NCI-H146 treated with DMSO at 0.1 percent for 48 hours (cell line): ENCODE measurements around the gene MYO5A.
"Not testable (repeated sequence)": the region's sequence is repeated elsewhere in the genome, so short reads cannot be mapped to it uniquely, and the experiment has no call there.

Source experiments
- DNase-seq: peaks from one replicate; lab custom pipeline; 2025; ENCODE audit not compliant: unreplicated experiment; lab: John Stamatoyannopoulos, UW

Gene MYO5A

DNA sequence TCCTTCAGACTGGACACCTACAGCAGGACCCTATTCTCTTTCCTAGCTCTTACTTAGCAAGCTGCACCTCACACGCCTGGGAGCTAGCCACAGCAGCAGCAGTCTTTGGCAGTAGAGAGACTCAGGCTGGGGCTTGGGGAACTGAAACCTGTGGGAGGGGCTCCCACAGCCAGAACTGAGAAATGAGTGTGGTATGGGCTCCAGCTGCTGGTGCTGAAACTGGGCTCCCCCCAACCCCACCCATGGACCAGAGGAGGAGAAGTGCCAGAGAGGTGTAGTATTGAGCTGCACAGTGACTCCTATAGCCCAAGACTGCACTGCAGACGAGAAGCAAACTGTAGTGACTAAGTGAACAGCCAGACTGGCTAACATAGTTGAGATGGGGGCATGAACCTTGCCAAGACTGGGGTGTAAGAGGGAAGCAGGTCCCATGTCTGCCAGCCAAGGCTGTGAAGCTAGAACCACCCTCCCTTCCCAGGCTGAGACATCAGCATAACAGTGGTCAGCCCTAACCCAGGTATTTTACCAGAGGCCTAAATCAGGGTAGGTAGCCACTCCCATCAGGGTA is 62.5 kb downstream of the MYO5A start:
- no peak for DNase-seq

DNA sequence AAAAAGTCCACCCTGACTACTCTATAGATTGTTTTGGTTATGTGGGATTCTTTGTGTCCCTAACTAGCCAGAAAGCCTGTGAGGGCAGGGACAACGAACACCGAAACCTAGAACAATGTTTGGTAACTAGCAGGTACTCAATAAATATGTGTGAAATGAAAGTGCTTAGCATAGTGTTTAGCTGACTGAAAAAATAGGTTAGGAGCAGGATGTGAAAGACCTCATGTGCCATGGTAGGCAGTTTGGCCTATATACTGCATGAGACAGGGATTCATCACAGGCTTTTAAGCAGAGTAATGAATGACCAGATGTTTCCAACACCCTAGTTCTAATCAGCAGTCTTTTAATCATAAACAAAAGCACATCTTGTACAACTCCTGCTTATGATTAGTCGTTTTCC is 64.2 kb downstream of the MYO5A start:
- no peak for DNase-seq

DNA sequence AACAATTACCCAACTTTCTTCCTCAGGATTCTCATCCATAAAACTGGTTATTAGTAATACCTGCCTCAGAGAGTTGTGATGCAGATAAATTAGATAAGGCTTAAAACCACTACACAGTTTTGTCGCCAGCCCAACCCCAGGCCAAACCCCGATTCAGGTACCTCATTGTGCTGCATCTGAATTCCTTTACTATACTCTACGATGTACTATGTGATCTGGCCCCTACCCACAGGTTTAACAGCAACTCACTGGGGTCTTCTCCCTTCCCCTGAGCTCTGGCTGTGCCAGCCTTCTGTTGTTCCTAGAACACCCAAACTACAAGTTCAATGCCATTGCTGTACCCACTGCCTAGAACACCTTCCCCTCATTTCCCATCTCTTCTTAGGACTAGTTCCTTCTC is 64.6 kb downstream of the MYO5A start:
- DNase-seq = no peak

DNA sequence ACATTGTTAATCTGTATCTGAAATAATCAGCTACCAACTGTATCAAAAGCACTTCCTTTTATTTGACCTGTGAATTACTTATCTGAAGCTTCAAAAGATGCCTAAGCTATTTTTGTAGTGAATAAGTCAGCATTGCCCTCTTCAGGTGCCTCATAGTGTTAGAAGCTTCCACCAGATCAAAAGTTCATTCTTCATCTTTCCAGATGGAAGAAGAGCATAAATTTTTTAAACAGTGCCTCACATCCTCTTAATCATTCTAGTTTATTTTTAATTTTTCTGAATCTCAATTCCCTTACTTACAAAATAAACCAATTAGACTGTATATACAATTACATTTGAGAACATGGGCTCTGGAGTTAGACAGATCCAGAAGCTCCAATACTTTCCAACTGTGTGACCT is 65.0 kb downstream of the MYO5A start:
- DNase-seq = no peak

DNA sequence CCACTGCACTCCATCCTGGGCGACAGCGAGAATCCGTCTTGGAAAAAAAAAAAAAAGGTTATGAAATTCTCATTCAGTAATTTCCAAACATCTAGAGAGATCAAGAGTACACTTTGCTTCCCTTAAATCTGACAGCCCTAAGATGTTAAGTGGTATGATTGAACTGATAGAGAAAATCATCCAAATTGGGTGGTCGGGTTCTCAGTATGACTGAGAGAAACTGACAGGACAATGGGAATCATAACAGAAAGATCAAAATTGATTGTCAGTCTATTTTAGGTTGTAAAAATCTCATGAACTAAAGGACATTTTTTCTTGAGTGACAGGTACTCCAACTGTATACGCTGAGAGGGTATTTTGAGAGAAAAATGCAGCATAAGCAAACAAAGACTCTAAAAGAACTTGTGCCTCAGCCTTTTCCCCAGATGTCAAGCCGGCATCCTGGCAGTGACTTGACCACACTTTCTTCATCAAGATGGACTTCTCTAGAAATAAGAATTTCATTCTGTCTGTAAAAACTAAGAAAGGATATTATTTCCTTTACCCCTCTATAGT is 65.8 kb downstream of the MYO5A start:
- no peak for DNase-seq

DNA sequence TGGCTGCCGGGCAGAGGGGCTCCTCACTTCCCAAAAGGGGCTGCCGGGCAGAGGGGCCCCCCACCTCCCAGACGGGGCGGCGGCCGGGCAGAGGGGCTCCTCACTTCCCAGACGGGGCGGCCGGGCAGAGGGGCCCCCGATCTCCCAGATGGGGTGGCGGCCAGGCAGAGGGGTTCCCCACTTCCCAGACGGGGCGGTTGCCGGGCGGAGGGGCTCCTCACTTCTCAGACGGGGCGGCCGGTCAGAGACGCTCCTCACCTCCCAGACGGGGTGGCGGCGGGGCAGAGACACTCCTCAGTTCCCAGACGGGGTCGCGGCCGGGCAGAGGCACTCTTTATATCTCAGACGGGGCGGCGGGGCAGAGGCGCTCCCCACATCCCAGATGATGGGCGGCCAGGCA is 69.0 kb downstream of the MYO5A start:
- not testable (repeated sequence) for DNase-seq

DNA sequence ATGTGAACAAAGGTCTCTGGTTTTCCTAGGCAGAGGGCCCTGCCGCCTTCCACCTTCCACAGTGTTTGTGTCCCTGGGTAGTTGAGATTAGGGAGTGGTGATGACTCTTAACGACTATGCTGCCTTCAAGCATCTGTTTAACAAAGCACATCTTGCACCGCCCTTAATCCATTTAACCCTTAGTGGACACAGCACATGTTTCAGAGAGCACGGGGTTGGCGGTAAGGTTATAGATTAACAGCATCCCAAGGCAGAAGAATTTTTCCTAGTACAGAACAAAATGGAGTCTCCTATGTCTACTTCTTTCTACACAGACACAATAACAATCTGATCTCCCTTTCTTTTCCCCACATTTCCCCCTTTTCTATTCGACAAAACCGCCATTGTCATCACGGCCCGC is 69.4 kb downstream of the MYO5A start:
- DNase-seq = not testable (repeated sequence)

DNA sequence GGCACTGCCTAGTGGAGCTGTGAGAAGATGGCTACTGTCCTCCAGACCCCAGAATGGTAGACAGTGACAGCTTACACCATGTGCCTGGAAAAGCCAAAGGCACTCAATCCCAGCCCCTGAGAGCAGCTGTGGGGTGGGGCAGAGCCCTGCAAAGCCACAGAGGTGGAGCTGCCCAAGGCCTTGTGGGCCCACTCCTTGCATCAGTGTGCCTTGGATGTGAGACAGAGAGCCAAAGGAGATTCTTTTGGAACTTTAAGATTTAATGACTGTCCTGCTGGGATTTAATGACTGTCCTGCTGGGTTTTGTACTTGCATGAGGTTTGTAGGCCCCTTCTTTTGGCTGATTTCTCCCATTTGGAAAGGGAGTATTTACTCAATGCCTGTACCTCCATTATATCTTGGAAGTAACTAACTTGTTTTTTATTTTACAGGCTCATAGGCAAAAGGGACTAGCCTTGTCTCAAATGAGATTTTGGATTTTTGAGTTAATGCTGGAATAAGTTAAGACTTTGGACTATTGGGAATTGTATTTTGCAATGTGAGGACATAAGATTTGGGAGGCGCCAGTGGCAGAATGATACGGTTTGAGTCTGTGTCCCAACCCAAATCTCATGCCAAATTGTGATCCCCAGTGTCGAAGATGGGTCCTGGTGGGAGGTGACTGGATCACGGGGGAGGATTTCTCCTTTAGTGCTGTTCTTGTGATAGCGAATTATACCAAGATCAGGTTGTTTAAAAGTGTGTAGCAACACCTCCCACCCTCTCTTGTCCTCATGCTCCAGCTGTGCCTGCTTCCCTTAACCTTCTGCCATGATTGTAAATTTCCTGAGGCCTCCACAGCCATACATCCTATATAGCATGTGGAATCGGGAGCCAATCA is 80.4 kb downstream of the MYO5A start:
- no peak for DNase-seq

DNA sequence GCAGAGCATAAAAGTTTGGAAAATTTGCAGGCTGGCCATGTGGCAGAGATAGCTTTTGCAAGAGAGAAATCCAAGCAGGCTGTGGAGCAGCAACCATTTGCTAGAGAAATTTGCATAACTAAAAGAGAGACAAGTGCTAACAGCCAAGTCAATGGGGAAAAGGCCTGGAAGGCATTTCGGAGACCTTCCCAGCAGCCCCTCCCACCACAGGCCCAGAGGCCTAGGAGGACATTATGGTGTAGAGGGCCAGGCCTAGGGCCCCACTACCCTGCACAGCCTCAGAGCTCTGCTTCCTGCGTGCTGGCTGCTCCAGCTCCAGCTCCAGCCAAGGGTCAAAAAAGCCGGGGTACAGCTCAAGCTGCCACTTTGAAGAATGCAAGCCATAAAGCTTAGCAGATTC is 82.7 kb downstream of the MYO5A start:
- DNase-seq = no peak

DNA sequence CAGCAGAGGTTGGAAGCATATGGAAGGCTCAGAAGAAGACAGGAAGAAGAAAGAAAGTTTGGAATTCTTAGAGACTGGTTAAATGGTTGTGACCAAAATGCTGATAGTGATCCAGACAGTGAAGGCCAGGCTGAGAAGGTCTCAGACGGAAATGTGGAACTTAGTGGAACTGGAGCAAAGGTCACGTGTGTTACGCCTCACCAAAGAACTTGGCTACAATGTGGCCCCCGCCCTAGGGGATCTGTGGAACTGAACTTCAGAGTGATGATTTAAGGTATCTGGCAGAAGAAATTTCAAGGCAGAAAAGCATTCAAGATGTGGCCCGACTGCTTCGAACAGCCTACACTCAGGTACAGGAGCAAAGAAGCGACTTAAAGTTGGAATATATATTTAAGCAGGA is 83.1 kb downstream of the MYO5A start:
- DNase-seq = no peak

DNA sequence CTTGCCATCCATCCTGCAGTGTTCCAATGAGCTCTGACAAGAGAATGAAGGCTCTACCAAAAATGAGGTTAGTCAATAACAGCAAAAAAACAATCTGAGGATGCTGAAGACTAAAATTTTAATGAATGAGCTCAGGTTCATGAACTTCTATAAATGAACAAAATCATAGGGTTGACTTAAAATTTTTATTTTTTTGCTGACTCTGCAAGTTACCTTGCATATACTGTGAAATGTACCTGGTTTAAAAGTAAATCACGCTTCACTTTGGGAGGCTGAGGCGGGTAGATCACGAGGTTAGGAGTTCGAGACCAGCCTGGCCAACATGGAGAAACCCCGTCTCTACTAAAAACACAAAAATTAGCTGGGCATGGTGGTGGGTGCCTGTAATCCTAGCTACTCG is 85.5 kb downstream of the MYO5A start:
- not testable (repeated sequence) for DNase-seq

DNA sequence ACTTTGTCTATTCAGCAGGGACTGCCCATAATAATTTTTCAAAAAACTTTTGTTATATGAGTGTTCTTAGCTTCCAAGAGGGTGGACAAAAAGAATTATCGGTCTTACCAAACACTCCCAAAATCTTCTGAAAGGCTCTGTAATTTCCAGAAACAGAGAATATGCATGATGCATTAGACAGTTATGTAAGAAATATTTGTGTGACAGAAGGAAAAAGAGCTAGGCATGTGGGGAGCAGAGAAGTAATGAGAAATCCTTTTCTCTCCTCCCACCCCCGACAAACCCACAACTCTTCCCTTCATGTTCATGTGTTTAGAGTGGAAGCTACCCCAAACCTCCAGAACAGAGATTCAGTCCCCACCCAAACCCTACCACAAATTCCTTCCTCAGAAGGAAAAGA is 86.8 kb downstream of the MYO5A start:
- DNase-seq = no peak

DNA sequence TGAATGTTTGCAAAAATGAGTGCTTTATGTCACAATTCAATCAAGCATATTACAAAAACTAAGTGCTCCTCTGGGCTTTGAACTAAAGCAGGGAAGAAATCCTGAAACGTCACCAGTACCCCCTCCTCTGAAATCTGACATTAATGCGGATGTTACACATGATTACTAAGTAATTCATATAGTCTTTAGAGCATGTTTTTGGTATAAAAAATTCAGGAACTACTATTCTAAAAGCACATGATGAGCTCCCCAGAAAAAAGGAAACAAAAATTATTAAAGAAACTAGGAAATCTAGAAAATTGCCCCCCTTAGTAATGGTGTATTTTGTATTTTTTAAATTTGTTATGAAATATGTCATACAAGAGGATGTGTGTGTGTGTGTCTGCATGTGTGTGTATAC is 87.7 kb downstream of the MYO5A start:
- no peak for DNase-seq

DNA sequence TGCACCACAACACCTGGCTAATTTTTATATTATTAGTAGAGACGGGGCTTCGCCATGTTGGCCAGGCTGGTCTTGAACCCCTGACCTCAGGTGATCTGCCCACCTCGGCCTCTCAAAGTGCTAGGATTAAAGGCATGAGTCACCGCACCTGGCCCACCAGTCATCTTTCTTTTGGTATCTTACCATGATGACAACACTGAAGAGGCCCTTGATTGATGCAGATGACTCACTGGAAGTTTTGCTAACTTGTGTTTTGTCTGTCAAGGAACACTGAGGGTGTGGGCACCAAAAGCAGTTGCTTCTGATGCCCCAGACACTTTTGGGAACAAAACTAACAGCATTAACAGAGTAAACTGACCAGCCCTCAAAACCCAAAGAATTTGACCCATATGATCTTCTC is 88.3 kb downstream of the MYO5A start:
- DNase-seq = no peak

DNA sequence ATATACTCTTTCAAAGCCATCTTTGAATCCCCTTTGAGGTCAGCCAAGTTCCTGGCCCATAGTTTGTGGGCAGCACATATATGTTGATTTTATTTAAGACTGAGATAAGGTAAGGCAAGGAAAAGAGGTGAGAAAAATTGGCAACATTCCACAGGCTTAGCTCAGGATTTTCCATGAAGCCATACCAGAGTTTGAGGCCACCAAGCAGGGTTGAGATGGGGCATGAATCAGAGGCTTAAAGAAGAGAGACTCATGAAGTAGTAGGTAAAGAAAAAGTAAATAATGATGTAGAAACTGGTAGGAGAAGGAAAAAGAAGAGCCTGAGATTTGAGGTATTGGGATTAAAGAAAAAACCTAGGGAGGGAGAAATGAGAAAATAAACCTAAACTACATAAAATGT is 89.2 kb downstream of the MYO5A start:
- DNase-seq = no peak

DNA sequence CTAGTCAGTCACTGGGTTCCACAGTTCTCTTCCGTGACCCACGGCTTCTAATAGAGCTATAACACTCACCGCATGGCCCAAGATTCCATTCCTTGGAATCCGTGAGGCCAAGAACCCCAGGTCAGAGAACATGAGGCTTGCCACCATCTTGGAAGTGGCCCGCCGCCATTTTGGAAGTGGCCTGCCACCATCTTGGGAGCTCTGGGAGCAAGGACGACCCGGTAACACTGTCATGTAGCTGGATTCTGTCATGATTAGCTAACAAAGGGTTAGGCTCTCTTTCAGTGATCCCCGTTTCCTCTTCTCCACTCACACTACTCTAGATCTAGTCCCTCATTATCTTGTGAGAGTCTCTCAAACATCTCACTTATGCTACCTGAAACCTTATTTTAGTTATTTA is 89.6 kb downstream of the MYO5A start:
- DNase-seq = not testable (repeated sequence)

DNA sequence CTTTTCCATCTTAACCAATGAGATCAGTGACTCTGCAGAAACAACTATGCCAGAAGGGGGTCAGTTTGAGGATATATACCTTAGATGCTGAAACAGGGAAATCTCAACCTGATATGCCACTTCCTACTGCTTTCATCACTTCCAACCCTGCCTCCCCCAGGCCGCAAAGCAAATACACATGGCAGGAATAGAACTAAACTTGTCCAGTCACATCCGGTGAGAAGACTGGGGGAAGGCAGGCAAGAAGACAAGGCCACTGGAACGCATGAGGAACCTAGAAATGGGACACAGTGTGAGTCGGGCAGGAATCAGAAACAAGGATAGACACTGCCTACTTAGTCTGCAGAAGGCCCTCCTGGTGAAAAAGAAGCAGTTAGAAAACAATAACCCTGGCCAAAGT is 90.6 kb downstream of the MYO5A start:
- DNase-seq = no peak

DNA sequence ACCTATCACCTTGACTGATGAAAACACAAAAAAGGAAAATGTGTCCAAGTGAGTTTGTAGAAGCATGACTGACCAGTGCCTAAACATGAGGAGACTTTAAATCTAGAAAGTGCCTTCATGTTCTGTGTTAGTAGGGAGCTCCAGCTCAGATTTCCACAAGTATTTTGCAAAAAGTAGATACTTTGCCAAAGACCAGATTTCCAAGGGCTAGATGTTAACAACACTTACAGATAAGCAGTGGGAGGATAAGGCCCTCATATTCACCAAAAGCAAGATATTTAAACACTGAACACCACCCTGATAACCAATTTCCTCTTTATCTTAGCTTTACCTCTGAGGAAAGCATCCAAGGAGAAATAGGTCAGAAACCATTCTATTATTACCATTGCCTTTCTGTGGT is 91.0 kb downstream of the MYO5A start:
- no peak for DNase-seq

DNA sequence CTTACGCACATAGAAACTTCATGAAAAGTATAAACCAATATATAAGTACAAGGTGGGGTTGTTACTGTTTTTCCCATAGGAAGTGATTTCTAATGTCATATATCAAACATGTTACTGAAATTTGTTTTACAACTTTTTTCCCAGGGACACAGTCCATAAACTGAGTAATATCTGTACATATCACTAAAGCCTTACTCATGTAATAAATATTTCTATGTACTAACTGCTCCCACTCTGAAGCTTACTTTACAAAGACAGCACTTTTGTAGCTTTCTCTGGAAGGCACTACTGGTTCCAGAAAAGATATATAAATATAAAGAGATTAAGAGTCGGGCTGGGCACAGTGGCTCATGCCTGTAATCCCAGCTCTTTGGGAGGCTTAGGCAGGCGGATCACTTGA is 91.7 kb downstream of the MYO5A start:
- DNase-seq = no peak

DNA sequence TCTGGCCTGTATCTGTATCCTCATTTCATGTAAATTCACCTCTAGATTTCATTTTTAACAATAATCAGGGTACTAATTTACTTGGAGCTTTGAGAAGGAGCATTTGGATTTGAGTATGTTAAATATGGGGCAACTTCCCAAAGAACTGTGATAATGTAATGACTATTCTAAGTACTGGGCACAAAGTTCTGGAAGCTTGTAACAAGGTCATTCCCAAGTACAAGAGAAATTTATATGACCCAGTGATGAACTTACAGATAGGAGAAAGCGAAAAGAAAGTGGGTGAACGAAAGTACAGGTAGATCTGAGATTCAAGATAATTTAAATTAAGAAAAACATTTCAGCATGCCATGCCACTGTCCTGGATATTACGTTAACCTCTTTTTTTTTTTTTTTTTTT is 93.8 kb downstream of the MYO5A start:
- no peak for DNase-seq

DNA sequence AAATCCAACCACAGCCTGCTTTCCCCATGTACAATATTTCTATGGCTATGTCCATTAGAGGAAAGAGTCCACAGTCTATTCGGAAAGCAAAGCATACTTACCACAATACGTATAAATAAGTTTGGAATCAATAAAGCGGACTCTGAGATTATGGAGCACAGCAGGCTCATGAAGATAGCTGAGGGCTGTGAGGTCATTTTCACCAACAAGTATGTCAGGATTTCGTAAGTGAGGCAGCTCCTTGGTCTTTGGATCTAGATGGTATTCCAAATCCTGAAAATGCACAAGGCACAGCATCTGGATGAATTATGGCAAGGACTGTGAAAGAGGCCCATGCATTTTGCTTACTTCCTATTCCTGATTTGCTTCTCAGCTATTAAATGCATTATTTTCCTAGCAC is 100.4 kb downstream of the MYO5A start:
- no peak for DNase-seq

DNA sequence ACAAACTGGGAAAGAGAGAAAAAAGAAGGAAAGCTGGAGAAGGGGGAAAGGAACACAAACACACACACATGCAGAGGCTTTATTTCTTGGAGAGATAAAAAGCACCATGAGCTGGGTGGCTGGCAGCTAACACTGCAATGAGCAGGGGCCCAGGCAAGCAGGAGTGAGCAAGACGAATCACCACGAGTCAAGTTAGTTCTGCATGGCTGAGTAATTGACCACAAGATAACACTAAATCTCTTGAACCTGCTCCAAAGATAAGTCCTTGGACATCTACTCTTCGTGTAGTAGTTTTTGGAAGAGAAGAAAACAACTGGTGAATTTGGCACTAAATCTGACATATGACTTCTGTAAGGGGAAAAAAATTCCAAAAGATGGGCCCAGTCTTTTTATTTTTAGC is 100.9 kb downstream of the MYO5A start:
- DNase-seq = no peak
